Measurements from ENCODE around the gene ZNF616. TPM values are rescaled to one million over a fixed set of nuclear protein-coding genes. Genes with fewer than 3 reads are reported as not detected.

ZNF616 gene
- total RNA-seq, 1 experiment from 2014 or later = 9.7 TPM

- no peaks in the 10 kb centered on the region for H3K36me3 ChIP-seq (ENCODE audit: control insufficient read depth in 1 of 2, insufficient read depth in 2 of 2, low read length in 2 of 2)
- POLR2A ChIA-PET = no interaction called here
- no peak within 1 kb of the TSS for H3K4me3 ChIP-seq (replicated peaks in 1 of 2; ENCODE audit: low read depth in 1 of 2, low read length in 2 of 2)
- peaks cover 0 to 8% of the 10 kb centered on the region in 2 experiments; a peak in 3 of 4 replicates for H3K9me3 ChIP-seq (ENCODE audit: control insufficient read depth in 1 of 2, insufficient read depth in 1 of 2, low read depth in 1 of 2, low read length in 2 of 2)
- no peak within 1 kb of the TSS for H3K4me2 ChIP-seq (ENCODE audit: low read length)
- RAD21 ChIA-PET (ENCODE audit: low non-redundant PET in 1 of 2, low total read pairs in 2 of 2, uncharacterized antibody in 2 of 2, unreplicated experiment in 2 of 2) = no interaction called here
- H3K9ac ChIP-seq (ENCODE audit: low read length) = no peak within 1 kb of the TSS
- H3K27me3 ChIP-seq (ENCODE audit: insufficient read depth, low read length) = no peaks in the 10 kb centered on the region
- no peak within 1 kb of the TSS for H2AFZ ChIP-seq (ENCODE audit: low read depth, low read length, poor library complexity, severe bottlenecking)
- no peaks in the 10 kb centered on the region for H4K20me1 ChIP-seq (ENCODE audit: insufficient read depth)
- no peaks in the 10 kb centered on the region for H3K9me2 ChIP-seq (ENCODE audit: insufficient read depth)
- ATAC-seq = no peak
- no peaks in the 10 kb centered on the region for H3K4me1 ChIP-seq (ENCODE audit: control insufficient read depth in 1 of 2, insufficient read depth in 2 of 2, low read length in 2 of 2)
- BruUV-seq (replicated peaks) = no TSS peak
- H3K79me2 ChIP-seq (ENCODE audit: insufficient read depth, low read length) = no peaks in the 10 kb centered on the region
- CTCF ChIA-PET = no interaction called here
- DNase-seq (ENCODE audit: low read depth, low spot score) = no peak
- H3K27ac ChIP-seq (ENCODE audit: low read depth, low read length) = no peak within 1 kb of the TSS
- intact Hi-C loops (cut with micrococcal nuclease) = no loop called here
- TF ChIP-seq CBX3 (IDR thresholded peaks at IDR 0.05; ENCODE audit: low read depth) (no peak), ZBTB33 (IDR thresholded peaks at IDR 0.05; ENCODE audit: extremely low read depth, insufficient replicate concordance, low read length) (no peak), CEBPB (IDR thresholded peaks at IDR 0.05; ENCODE audit: low read depth) (no peak), EGR1 (IDR thresholded peaks at IDR 0.05; ENCODE audit: low read depth) (no peak), REST (IDR thresholded peaks at IDR 0.05; ENCODE audit: low read depth) (no peak), SP1 (IDR thresholded peaks at IDR 0.05; ENCODE audit: low read depth) (no peak), POLR2A (IDR thresholded peaks at IDR 0.05; ENCODE audit: borderline replicate concordance, extremely low read depth, insufficient read depth, insufficient read length) (no peak), YY1 (IDR thresholded peaks at IDR 0.05; ENCODE audit: extremely low read depth, insufficient replicate concordance, low read depth, low read length) (no peak), EZH2 (IDR thresholded peaks at IDR 0.05) (no peak), POLR2AphosphoS5 (IDR thresholded peaks at IDR 0.05; ENCODE audit: low read depth, low read length) (no peak), TCF7L2 (IDR thresholded peaks at IDR 0.05; ENCODE audit: borderline replicate concordance, extremely low read depth, insufficient read depth, insufficient read length) (no peak), JUND (IDR thresholded peaks at IDR 0.05) (no peak), ATF3 (IDR thresholded peaks at IDR 0.05) (no peak), MAX (IDR thresholded peaks at IDR 0.05) (no peak), RAD21 (IDR thresholded peaks at IDR 0.05; ENCODE audit: low read depth) (no peak), EZH2phosphoT487 (IDR thresholded peaks at IDR 0.05; ENCODE audit: borderline replicate concordance) (no peak), CTCF (IDR thresholded peaks at IDR 0.05 in 2 of 3, conservative IDR thresholded peaks at IDR 0.05 in 1 of 3; ENCODE audit: borderline replicate concordance in 1 of 3, insufficient read depth in 1 of 3, low read depth in 2 of 3, low read length in 2 of 3) (no peak), ELF1 (IDR thresholded peaks at IDR 0.05; ENCODE audit: borderline replicate concordance, low read depth) (no peak), ZNF274 (IDR thresholded peaks at IDR 0.05; ENCODE audit: low read depth, low read length) (no peak)
These were observed 44.3 kb downstream of the ZNF616 start, which contains the start of gene ZNF841 for GRCh38 chr19:52095172-52096014. Gene ZNF841, minus strand, starts transcription at chr19:52095765. Its CDS starts 10,964 bp downstream, at chr19:52084801.

All from HCT116 (cell line).